ENCODE measurements around the gene TEDDM1.

TEDDM1 gene

DNA sequence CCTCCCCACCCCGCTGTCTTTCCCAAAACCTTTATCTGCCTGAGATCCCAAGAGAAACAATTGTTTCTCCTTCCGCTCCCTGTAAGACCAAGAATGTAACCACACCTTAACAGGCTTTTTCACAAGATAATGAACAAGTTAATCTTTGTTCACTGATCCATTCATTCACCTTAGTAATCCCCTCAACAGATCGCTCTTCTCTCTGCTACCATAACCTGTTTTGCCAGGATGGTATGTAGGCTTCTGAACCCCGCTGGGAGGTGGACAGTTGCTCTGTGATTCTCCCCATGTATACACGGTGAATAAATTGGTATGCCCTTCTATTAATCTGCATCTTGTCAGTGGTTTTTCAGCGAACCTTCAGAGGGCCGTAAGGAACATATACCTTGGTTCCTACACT, 30.8 kb upstream of the TEDDM1 start:
- Histone ChIP-seq H3K4me3 (ENCODE audit: insufficient read depth, low read depth, low read length, poor library complexity, severe bottlenecking) (no peak overlapping the region), H3K36me3 (ENCODE audit: control insufficient read depth, insufficient read depth, low read length) (no peaks in the 10 kb centered on the region), H3K4me1 (ENCODE audit: control insufficient read depth, insufficient read depth, low read length, poor library complexity, severe bottlenecking) (peaks cover 10% of the 10 kb centered on the region), H3K9me3 (ENCODE audit: control insufficient read depth, low read length) (no peaks in the 10 kb centered on the region), H3K27me3 (replicated peaks; ENCODE audit: control insufficient read depth, insufficient read depth, low read length, poor library complexity, severe bottlenecking) (no peaks in the 10 kb centered on the region), H3K27ac (ENCODE audit: insufficient read depth, low read length, poor library complexity, severe bottlenecking) (no peak overlapping the region)
- no peak for DNase-seq

GRCh38 chr1:182430263-182431068, 30.0 kb upstream of the TEDDM1 start:
- peaks cover 10% of the 10 kb centered on the region for H3K4me1 ChIP-seq (ENCODE audit: control insufficient read depth, insufficient read depth, low read length, poor library complexity, severe bottlenecking)
- no peaks in the 10 kb centered on the region for H3K36me3 ChIP-seq (ENCODE audit: control insufficient read depth, insufficient read depth, low read length)
- no peaks in the 10 kb centered on the region for H3K27me3 ChIP-seq (replicated peaks; ENCODE audit: control insufficient read depth, insufficient read depth, low read length, poor library complexity, severe bottlenecking)
- H3K9me3 ChIP-seq (ENCODE audit: control insufficient read depth, low read length), result no peaks in the 10 kb centered on the region
- peak in 2 of 3 donors; percentile 12 to 20 for DNase-seq
- no peak overlapping the region for H3K4me3 ChIP-seq (ENCODE audit: insufficient read depth, low read depth, low read length, poor library complexity, severe bottlenecking)
- no peak overlapping the region for H3K27ac ChIP-seq (ENCODE audit: insufficient read depth, low read length, poor library complexity, severe bottlenecking)

GRCh38 chr1:182428043-182428442, 27.6 kb upstream of the TEDDM1 start:
- Histone ChIP-seq H3K36me3 (ENCODE audit: control insufficient read depth, insufficient read depth, low read length) (no peaks in the 10 kb centered on the region), H3K4me1 (ENCODE audit: control insufficient read depth, insufficient read depth, low read length, poor library complexity, severe bottlenecking) (peaks cover 10% of the 10 kb centered on the region), H3K9me3 (ENCODE audit: control insufficient read depth, low read length) (no peaks in the 10 kb centered on the region), H3K27ac (ENCODE audit: insufficient read depth, low read length, poor library complexity, severe bottlenecking) (no peak overlapping the region), H3K4me3 (ENCODE audit: insufficient read depth, low read depth, low read length, poor library complexity, severe bottlenecking) (no peak overlapping the region), H3K27me3 (replicated peaks; ENCODE audit: control insufficient read depth, insufficient read depth, low read length, poor library complexity, severe bottlenecking) (no peaks in the 10 kb centered on the region)
- no peak for DNase-seq

DNA sequence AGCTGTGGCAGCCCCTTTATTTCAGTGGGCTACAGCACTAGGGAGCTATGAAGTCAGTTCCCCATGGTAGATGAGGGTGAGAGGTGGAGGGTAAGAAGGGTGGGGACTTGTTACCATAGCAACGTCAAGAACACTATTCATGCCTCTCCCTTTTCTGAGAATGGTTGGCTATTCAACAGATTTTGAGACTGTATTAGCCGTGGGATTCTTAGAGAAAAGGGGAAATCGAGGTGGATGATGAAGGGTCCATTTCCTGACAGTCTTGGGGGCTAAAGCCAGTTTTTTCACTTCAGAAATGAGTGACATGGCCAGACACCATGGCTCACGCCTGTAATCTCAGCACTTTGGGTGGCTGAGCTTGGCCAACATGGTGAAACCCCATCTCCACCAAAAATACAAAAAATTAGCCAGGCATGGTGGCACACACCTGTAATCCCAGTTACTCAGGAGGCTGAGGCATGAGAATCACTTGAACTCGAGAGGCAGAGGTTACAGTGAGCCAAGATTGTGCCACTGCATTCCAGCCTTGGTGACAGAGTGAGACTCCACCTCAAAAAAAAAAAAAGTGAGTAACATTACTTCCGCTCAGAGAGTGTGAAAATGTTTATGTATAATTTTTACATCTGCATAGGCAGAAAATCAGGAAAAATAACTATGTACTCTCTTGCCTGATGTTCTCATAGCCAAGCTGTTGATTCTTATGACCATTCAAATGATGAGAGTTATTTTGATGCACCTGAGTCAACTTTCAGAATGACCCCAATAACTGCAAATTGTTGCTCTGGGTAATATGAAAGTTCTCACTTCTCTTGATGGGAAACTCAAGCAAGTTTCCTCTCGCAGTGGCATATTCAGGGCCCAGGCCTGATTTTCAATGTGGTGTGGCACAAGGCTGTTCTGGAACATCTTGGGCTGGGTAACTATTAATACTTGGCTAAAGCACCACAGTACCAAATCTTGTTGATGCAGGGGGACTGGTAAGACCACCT, 26.3 kb upstream of the TEDDM1 start:
- Histone ChIP-seq H3K36me3 (ENCODE audit: control insufficient read depth, insufficient read depth, low read length) (no peaks in the 10 kb centered on the region), H3K4me3 (ENCODE audit: insufficient read depth, low read depth, low read length, poor library complexity, severe bottlenecking) (no peak overlapping the region), H3K27me3 (replicated peaks; ENCODE audit: control insufficient read depth, insufficient read depth, low read length, poor library complexity, severe bottlenecking) (no peaks in the 10 kb centered on the region), H3K27ac (ENCODE audit: insufficient read depth, low read length, poor library complexity, severe bottlenecking) (no peak overlapping the region), H3K9me3 (ENCODE audit: control insufficient read depth, low read length) (no peaks in the 10 kb centered on the region), H3K4me1 (ENCODE audit: control insufficient read depth, insufficient read depth, low read length, poor library complexity, severe bottlenecking) (peaks cover 10% of the 10 kb centered on the region)
- no peak for DNase-seq

DNA sequence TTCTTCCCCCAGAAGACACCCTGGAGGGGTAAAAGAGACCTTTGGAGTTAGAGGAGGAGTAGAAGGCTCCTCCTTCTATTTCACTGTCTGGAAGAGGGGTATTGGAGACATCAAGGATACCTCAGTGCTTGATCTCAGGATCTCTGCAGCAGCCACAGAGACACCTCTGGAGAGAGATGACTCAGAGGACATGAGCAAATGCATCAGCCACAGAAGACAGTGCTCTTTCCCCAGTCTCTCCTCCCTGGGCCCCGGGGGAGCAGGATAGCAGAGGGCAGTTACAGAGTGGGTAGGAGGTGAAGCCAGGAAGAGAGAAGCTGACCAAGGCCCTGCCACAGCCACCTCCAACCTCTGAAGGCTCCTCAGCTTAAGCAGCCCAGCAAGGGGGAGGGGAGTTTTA, 15.3 kb upstream of the TEDDM1 start:
- no peak for DNase-seq
- no peaks in the 10 kb centered on the region for H3K4me1 ChIP-seq (ENCODE audit: control insufficient read depth, insufficient read depth, low read length, poor library complexity, severe bottlenecking)
- no peaks in the 10 kb centered on the region for H3K36me3 ChIP-seq (ENCODE audit: control insufficient read depth, insufficient read depth, low read length)
- H3K27me3 ChIP-seq (replicated peaks; ENCODE audit: control insufficient read depth, insufficient read depth, low read length, poor library complexity, severe bottlenecking), result no peaks in the 10 kb centered on the region
- no peak overlapping the region for H3K27ac ChIP-seq (ENCODE audit: insufficient read depth, low read length, poor library complexity, severe bottlenecking)
- no peaks in the 10 kb centered on the region for H3K9me3 ChIP-seq (ENCODE audit: control insufficient read depth, low read length)
- H3K4me3 ChIP-seq (ENCODE audit: insufficient read depth, low read depth, low read length, poor library complexity, severe bottlenecking), result no peak overlapping the region

DNA sequence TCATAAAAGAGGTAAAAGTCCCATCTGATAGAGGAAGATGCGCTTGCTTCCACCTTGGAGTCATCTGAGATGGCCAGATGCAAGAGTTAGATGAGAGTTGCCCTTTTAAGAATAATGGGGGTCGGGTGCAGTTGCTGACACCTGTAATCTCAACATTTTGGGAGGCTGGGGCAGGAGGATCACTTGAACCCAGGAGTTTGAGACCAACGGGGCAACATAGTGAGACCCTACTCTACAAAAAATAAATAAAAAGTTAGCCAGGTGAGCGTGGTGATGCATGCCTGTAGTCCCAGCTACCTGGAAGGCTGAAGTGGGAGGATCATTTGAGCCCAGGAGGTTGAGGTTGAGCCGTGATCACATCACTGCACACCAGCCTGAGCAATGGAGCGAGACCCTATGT, 13.5 kb upstream of the TEDDM1 start:
- no peak for DNase-seq
- H3K9me3 ChIP-seq (ENCODE audit: control insufficient read depth, low read length), result no peaks in the 10 kb centered on the region
- no peaks in the 10 kb centered on the region for H3K4me1 ChIP-seq (ENCODE audit: control insufficient read depth, insufficient read depth, low read length, poor library complexity, severe bottlenecking)
- H3K27me3 ChIP-seq (replicated peaks; ENCODE audit: control insufficient read depth, insufficient read depth, low read length, poor library complexity, severe bottlenecking), result no peaks in the 10 kb centered on the region
- no peaks in the 10 kb centered on the region for H3K36me3 ChIP-seq (ENCODE audit: control insufficient read depth, insufficient read depth, low read length)
- H3K27ac ChIP-seq (ENCODE audit: insufficient read depth, low read length, poor library complexity, severe bottlenecking), result no peak overlapping the region
- no peak overlapping the region for H3K4me3 ChIP-seq (ENCODE audit: insufficient read depth, low read depth, low read length, poor library complexity, severe bottlenecking)

DNA sequence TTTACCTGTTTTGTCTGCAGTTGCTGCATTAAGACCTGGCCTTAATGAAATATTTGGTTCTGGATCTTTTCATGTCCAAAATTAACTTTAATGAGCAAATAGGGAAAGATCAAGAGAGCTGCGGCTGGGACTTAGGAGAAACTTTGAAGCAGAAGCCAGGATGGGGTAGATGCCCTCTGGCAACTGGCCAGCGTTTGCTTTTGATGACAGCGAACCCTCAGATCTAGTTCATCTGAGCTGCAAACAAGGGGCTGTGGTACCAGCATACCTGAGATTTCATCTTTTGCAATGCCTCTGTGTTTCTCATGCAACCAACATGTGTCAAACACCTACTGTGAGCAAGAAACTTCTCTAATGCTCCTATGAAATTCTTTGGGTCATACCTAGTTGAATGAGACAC, 13.0 kb upstream of the TEDDM1 start:
- no peaks in the 10 kb centered on the region for H3K4me1 ChIP-seq (ENCODE audit: control insufficient read depth, insufficient read depth, low read length, poor library complexity, severe bottlenecking)
- no peak overlapping the region for H3K4me3 ChIP-seq (ENCODE audit: insufficient read depth, low read depth, low read length, poor library complexity, severe bottlenecking)
- no peaks in the 10 kb centered on the region for H3K36me3 ChIP-seq (ENCODE audit: control insufficient read depth, insufficient read depth, low read length)
- H3K9me3 ChIP-seq (ENCODE audit: control insufficient read depth, low read length), result no peaks in the 10 kb centered on the region
- no peak for DNase-seq
- no peaks in the 10 kb centered on the region for H3K27me3 ChIP-seq (replicated peaks; ENCODE audit: control insufficient read depth, insufficient read depth, low read length, poor library complexity, severe bottlenecking)
- H3K27ac ChIP-seq (ENCODE audit: insufficient read depth, low read length, poor library complexity, severe bottlenecking), result no peak overlapping the region

- Histone ChIP-seq H3K27me3 (replicated peaks; ENCODE audit: control insufficient read depth, insufficient read depth, low read length, poor library complexity, severe bottlenecking) (peaks cover 9% of the 10 kb centered on the region), H3K4me1 (ENCODE audit: control insufficient read depth, insufficient read depth, low read length, poor library complexity, severe bottlenecking) (no peaks in the 10 kb centered on the region), H3K27ac (ENCODE audit: insufficient read depth, low read length, poor library complexity, severe bottlenecking) (no peak overlapping the region), H3K4me3 (ENCODE audit: insufficient read depth, low read depth, low read length, poor library complexity, severe bottlenecking) (no peak overlapping the region), H3K36me3 (ENCODE audit: control insufficient read depth, insufficient read depth, low read length) (no peaks in the 10 kb centered on the region), H3K9me3 (ENCODE audit: control insufficient read depth, low read length) (no peaks in the 10 kb centered on the region)
- no peak for DNase-seq
Measured at GRCh38 chr1:182410620-182411273, 10.3 kb upstream of the TEDDM1 start.

- no peaks in the 10 kb centered on the region for H3K36me3 ChIP-seq (ENCODE audit: control insufficient read depth, insufficient read depth, low read length)
- no peaks in the 10 kb centered on the region for H3K4me1 ChIP-seq (ENCODE audit: control insufficient read depth, insufficient read depth, low read length, poor library complexity, severe bottlenecking)
- no peaks in the 10 kb centered on the region for H3K9me3 ChIP-seq (ENCODE audit: control insufficient read depth, low read length)
- no peak for DNase-seq
- no peak overlapping the region for H3K27ac ChIP-seq (ENCODE audit: insufficient read depth, low read length, poor library complexity, severe bottlenecking)
- H3K4me3 ChIP-seq (ENCODE audit: insufficient read depth, low read depth, low read length, poor library complexity, severe bottlenecking), result no peak overlapping the region
- peaks cover 9% of the 10 kb centered on the region for H3K27me3 ChIP-seq (replicated peaks; ENCODE audit: control insufficient read depth, insufficient read depth, low read length, poor library complexity, severe bottlenecking)
Measured at GRCh38 chr1:182410138-182410537, 9.7 kb upstream of the TEDDM1 start.

All from effector memory CD4-positive, alpha-beta T cell (primary cell).